ENCODE results near the gene SLC25A30. TPM values are rescaled to one million over a fixed set of nuclear protein-coding genes. Genes with fewer than 3 reads are reported as not detected.

The SLC25A30 gene
- total RNA-seq (2022; extraction: Qiagen RNA extraction) = 7.8 to 9.1 TPM (median 8.2 TPM) in 5 replicates

GRCh38 chr13:45417790-45418534, at the start of gene SLC25A30:
Gene SLC25A30 (minus strand): TSS chr13:45418373. CDS start chr13:45411425, 6,948 bp downstream.

DNA sequence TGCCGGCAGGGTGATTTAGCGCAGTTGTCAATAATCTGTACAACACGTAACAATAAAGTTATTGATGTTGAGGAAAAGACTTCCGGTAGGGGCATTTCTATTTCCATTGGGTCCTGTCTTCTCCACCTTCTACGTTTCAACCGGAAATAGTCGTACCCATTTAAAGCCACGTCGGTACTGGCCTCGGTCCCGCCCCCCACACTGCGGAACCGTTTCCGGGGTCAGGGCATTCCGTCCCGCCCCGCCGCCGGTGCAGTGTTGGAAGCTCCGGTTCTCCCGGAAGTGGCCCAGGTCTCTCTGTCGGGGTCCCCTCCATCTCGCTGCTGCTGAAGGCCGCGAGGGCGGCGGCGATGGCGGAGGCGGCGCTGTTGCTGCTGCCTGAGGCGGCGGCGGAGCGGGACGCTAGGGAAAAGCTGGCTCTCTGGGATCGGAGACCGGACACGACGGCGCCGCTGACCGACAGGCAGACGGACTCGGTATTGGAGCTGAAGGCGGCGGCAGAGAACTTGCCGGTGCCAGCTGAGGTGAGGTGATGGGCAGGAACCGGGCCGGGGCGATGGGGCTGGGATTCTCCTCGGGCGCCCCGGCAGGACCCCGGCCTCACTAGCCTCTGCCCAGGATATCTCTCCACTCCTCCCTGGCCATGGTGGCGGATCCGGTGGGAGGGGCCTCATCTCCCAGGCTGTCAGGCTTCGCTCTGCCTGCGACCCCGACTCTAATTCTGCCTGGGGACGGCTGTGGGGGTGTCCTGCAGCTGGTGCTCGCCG, 46.7 kb upstream of the SLC25A30 start, which contains the start of gene COG3:
TSS of gene COG3 (plus strand) at position 253 of the 767 bp plus-strand sequence. CDS start at position 351, 98 bp downstream.

Other genes with a start within 250 kb of the SLC25A30 start
- gene KCTD4, start 217.3 kb downstream of the SLC25A30 start, total RNA-seq (2022; extraction: Qiagen RNA extraction) = not detected in 5 replicates
- gene TPT1, start 77.2 kb downstream of the SLC25A30 start, total RNA-seq (2022; extraction: Qiagen RNA extraction) = 1,930 to 2,269 TPM (median 2,235 TPM) in 5 replicates
- 12.4 to 15.5 TPM (median 12.8 TPM) in 5 replicates for gene COG3, start 46.6 kb upstream of the SLC25A30 start, total RNA-seq (2022; extraction: Qiagen RNA extraction)
- not detected in 5 replicates for gene ERICH6B, start 197.4 kb upstream of the SLC25A30 start, total RNA-seq (2022; extraction: Qiagen RNA extraction)

All from A549 treated with CORT108297 at 1 μM for 4 hours (cell line).